Epidermal melanocyte (primary cell): ENCODE results near the gene LCORL.
"Not testable (repeated sequence)": the region's sequence is repeated elsewhere in the genome, so short reads cannot be mapped to it uniquely, and the experiment has no call there.

ENCODE experiments used
- DNase-seq: peaks from one replicate; pipeline ENCODE4 v3.0.0; 2011; ENCODE audit warnings: low spot score; ENCODE audit not compliant: insufficient read length

Gene LCORL

DNA sequence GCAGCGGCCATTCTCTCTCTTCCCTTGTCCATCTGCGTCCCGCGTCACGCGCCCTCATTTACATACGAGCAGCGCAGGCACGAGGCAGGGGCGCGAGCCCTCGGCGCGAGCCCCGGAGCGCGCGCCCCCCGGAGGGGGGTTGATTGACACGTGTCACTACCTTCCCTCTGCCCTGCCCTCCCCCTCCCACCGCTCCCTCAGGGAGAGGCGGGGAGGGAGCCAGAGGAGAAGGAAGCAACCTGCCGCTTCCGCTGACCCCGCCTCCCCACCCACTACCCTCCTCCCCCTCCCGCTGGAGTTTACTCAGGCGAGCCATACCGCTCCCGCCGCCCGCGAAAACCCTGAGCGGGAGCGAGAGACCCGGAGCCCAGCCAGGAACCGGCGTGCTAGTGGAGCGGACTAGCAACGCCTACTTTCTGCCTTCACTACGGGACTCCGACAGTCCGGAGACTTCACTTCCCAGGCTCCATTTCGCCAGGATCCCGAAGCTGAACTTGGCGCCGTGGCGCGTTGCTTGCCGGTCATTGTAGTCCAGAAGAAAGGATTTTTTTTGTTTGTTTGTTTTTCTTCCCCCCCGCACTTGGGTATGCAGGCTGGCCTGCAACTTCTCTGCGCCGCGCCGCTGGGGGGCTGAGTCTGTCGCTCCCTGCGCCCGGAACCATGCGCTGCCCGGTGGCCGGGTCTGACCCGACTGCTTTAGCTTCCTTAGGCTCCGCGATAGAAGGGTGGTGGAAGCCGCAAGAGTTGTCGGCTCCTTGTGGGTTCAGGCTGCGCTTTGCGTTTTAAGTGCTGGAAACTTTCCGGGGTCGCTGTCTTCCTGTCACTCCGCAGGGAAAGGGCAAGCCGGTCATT, at the start of gene LCORL:
LCORL (minus strand) TSS at position 36 of the 852 bp plus-strand sequence; CDS start at position 32, 4 bp downstream.
- peak; percentile 55 for DNase-seq

DNA sequence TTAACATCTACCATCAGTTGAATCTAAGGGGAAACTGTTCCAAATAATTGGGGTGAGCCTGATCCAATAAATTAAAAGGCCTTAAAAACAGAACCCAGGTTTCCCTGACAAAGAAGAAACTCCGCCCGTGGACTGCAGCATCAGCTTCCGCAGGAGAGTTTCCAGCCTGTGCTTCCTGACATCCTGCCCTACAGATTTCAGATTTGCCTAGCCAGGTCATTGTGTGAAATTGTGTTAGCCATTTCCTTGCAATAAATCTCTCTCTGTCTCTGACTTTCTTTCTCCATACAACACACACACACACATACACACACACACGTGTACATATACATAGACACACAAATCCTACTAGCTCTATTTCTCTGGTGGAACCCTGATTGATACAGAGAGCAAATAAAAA, 48.3 kb upstream of the LCORL start:
- DNase-seq: no peak

DNA sequence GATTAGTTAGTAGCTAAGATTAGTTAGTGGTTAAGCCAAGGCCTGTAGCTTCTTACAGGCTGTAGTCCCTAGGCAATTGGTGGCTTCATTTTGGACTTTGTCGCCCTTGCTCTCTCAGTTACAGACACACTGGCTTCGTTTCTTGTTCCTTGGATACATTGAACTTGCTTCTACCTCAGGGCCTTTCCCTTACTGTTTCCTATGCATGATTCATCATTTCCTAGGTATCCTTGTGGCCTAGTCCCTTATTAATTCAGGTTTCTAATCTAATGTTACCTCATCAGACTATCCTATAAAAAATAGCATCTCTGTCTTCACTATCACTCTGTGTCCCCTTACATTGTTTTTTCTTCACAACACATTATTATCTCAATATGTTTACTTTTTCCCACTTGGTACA, 45.5 kb upstream of the LCORL start:
- no peak for DNase-seq

DNA sequence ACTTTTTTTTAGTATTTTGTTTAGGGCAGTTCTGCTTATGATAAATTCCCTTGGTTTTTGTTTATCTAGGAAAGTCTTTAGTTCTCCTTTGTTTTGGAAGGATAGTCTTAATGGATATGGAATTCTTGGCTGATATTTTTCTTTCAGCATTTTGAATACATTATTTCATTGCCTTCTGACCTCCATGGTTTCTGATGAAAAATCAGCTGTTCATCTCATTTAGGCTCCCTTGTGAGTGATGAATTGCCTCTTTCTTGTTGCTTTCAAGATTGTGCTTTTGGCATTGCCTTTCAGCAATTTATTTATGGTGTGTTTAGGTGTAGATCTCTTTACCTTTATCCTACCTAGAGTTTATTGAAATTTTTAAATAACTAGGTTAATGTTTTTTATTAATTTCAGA, 41.5 kb upstream of the LCORL start:
- DNase-seq: no peak

DNA sequence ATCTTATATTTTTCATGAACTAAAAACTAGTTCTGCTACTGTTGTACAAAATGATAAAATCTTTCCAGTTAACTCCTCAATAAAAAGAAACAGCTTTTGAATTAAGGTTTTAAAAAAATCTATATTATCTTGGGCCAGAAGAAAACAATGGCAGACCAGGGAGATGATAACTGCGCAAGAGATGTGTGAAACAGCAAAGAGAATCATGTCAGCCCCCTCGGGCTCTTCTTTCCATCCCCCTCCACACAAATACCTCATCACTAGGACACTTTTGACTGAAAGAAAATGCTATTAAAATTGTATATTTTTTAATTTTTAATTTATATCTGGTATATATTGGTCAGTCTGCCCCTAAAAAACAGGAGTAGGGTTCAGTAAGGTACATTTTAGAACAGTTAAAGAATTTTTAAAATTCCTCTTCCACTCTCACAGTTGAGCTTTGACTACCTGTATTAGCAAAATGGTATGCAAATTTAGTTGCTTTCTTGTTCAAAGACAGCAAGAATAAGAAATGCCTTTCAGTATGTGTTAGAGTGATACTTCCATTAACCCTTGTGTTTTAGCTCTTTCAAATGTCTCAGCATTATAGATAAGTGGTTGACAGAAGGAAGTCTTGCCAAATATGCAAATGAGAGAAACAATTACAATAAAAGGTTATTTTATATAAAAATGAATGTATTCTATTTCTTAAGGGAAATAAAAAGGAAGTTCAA, 36.4 kb upstream of the LCORL start:
- no peak for DNase-seq

DNA sequence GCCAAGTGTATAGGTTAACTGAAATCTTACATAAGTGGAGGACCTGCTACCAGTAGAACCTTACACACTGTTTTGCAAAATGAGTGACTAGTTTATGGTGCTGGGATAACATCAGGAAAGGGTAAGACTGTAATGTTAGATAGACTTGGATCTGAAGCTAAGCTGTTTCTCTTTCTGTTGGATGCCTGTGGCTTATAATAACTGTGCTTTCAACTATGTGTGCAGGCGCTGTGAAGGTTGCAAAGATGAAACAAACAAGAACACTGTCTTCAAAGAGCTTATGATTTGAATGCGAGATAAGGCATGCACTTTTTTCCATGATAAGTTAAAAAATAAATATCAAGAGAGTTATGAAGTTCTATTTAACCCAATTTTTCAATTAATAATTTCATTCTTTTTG, 34.5 kb upstream of the LCORL start:
- no peak for DNase-seq

DNA sequence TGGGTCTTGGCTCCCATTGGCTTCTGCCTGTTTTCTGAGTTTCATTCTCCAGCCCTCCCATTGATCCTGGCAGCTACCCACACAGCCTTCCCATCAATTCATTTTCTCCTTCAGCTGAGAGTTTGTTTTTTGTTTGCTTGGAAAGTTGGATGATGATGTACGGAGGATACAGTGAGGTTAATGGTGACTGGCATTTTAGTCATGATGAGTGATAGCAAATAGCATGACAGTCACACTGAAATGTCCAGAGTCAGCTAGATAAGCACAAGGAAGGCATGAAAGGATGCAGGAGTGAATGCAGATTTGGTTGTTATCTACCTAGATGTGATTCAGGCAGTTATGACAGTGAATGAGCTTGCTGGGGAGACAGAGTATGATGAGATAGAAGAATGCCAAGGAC, 30.6 kb upstream of the LCORL start:
- DNase-seq: no peak

DNA sequence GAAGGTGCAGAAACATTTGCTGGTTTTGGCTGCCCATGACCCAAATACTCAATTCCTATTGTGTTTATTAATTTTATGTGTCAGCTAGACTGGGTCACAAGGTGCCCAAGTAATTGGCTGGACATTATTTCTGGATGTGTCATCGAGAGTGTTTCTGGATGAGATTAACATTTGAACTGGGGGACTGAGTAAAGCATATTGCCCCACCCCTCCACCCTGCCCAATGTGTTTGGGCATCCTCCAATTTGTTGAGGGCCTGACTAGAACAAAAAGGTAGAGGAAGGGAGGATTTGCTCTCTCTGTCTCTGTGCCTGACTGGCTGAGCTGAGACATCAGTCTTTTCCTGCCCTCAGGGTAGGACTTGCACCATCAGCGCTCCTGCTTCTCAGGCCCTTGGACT, 29.7 kb upstream of the LCORL start:
- DNase-seq: no peak

DNA sequence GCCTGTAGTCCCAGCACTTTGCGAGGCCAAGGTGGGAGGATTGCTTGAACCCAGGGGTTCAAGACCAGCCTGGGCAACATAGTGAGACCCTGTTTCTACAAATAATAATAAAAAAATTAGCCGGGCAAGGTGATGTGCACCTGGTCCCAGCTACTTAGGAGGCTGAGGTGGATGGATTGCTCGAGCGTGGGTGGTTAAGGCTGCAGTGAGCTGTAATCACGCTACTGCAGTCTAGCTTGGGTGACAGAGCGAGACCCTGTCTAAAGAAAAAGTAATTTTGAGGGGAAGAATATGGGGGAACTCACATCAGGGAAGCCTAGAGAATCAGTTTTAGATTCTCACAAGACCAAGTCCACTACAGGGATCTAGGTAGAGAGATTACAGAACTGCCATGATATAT, 28.9 kb upstream of the LCORL start:
- no peak for DNase-seq

DNA sequence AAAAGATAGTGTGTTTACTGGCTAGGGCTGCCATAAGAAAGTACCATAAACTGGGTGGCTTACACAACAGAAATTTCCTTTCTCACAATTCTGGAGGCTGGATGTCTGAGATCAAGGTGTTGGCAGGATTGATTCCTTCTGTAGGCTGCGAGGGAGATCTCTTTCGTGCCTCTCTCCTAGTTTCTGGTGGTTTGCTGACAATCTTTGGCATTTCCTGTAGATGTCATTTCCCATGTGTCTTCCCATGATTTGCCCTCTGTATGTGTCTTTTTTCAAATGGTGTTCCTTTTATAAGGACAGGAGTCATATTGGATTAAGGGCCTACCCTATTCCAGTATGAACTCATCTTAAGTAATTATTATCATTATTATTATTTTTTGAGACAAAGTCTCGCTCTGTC, 27.9 kb upstream of the LCORL start:
- no peak for DNase-seq

DNA sequence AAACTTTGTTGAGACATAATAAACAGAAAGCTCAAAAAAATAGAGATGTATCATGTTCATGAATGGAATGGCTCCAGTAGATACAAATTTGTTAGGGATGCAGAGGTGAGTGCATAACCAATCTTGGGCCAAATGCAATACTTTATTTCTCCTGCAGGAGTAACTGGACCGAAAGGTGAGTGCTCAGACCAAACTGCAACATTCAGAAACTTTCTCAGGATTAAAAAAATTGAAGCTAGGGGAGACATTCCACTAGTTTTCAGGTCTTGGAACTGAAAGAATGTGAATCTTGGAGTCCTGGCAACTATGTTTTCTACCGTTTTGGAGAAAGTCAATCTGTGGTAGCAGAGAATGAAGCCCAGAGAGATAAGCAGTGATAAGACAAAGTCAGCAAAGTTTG, 21.2 kb upstream of the LCORL start:
- DNase-seq: no peak

DNA sequence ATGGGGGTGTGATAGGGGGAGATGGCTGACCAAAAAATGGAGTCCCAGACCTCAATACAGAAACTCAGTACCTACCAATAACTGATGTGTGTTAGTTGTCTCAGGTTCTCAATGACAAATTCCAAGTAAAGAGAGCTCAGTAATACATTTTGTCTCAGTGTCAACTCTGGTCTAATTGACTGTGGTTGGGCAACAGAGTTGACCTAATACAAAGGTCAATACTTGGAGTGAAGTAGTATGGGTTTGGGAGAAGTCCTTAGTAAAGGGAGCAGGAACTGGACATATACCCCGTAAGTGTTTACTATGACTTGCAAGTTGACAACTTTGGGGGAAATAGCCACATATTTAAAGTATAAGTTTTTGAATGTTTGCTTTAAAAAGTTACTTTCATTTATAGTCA, 20.5 kb upstream of the LCORL start:
- no peak for DNase-seq

DNA sequence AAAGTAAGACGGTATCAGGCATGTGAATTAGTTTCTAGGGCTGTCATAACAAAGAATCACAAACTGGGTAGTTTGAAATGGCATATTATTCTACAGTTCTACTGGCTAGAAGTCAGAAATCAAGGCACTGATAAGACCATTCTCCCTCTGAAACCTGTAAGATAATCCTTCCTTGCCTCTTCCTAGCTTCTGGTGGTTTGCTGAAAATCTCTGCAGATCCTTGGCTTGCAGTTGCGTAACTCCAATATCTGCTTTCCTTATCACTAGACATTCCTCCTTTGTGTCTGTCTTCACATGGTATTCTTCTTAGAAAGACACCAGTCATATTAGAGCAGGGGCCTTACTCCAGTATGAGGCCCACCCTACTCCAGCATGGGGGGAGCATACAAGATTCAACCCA, 19.6 kb upstream of the LCORL start:
- no peak for DNase-seq

DNA sequence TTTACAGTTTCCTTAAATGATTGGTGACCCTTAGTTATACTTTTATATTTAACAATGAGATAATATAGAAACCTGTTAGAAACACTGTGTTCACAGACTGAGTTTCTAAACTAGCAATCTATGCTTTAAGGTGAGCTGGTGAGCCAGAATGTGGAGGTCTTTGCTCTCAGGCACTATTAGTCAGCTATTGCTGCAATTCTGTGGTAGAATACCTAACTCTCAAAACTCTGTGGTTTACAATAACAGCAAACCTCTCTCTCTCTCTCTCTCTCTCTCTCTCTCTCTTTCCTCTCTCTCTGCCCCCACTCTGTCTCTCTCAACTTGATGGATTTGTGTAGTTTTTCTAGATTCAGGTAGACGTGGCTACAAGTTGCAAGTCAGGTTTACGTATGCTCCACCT, 17.6 kb upstream of the LCORL start:
- no peak for DNase-seq

DNA sequence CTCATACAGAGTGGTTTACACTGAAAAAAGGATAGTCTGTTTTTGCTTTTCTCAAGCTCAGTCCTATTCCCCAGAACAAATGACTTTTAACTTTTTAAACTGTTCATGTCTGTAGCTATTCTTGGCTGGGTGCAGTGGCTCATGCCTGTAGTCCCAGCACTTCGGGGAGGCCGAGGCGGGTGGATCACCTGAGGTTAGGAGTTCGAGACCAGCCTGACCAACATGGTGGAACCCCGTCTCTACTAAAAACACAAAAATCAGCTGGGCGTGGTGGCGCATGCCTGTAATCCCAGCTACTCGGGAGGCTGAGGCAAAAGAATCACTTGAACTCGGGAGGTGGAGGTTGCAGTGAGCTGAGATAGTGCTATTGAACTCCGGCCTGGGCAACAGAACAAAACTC, 14.8 kb upstream of the LCORL start:
- not testable (repeated sequence) for DNase-seq

DNA sequence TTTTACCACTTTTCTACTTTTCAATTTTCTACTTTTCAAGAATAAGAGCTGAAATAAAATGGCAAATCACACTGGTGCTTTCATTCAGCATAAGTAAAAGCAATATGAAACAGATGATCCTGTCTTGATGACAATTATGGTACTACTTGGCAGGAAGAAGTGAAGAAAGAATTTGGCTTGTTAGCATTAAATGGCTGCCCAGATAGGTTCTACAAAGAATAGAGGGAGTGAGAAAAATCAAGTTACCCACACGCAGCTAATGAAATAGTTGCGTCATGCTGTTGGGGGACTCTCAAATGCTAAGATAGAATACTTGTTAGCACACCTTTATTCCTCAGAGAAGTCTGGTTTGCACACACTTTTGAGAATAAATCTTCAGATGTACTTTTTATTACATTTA, 12.5 kb upstream of the LCORL start:
- no peak for DNase-seq

DNA sequence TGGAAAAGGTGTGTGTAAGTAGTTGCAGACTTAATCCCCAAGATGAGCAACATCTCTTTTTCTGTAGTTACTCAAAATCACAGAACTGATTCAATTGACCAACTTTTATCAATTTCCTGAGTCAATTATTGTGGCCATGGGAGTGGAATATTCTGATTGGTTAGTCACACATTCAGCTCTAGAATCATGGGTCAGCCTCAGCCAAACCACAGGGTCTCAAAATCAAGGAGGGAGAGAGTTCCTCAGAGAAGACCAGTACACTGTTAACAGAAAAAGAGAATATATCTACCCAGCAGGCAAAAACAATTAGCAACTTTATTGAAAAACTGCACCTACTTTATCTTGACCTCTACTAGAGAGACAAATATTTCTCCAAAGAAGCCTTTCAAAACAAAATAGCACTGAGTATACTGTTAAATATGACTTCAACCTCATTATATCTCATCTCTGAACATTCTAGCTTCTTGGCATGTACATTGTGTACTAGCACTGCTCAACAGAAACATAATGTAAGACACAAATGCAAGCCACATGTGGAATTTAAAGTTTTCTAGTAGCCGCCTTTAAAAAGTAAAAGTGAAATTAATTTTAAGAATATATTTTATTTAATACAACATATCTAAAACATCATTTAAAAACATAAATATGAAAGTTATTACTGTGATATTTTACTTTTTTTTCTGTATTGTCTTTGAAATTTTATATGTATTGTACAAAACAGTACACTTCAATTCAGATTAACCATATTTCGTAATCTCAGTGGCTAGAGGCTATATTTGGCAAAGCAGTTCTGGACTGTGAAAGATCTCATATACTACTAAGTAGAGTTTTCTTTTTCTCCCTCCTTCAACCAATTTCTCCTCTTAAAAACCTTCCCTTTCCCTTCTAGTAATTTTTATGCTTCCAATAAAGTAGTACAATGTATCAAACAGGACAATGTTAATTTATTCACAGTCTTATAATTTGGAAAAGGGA, 11.8 kb upstream of the LCORL start:
- no peak for DNase-seq

DNA sequence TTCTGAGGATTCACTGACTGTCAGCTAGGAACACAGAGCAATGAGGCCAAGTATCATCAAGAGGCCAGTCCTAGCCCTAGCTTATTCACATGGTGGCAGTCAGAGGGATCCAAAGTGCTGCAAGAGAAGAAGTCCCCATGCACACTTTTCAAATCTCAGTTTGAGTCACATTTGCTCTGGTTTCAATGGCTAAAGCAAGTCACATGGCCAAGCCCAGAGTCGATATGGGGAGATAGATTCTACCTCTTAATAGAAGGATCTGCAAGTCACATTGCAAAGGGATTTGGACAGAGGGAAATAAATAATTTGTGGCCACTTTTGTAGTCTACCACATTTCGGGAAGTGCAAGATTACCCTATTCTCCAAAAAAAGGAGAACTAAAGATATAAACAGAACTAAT, 3.7 kb upstream of the LCORL start:
- no peak for DNase-seq

DNA sequence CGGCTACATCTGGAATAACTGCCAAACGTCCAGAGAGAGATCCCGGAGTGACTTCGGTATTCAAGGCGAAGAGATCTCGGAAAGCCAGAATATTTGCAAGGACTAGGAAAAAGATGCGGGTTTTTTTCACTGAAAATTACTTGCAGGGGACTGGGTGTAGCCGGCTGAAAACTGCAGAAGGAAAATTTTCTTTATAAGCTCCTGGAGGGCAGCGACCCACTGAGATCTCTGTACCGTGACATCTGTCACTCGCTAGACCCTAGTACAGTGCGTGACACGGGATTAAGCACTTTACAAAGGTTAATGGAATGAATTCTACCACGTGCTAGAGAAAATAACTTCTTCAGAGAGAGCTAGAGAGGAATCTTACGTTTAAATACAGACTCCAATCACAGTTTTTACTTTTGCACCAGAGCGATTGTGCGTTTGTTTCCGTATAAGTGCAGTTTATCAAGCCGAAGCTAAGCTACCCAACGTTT, 1.1 kb upstream of the LCORL start:
- DNase-seq: no peak

DNA sequence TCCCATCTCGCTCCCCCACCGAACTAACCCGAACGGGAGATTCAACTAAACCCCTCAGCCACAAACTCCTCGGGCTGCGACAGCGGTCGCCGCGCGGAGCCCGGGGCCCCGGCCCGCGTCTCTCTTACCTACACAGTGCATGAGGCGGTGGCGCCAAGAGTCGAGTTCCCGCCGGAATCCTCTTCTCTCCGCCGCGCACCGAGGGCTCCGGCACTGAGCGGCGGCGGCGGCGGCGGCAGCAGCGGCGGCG, 160 bp downstream of the LCORL start:
- DNase-seq: no peak

DNA sequence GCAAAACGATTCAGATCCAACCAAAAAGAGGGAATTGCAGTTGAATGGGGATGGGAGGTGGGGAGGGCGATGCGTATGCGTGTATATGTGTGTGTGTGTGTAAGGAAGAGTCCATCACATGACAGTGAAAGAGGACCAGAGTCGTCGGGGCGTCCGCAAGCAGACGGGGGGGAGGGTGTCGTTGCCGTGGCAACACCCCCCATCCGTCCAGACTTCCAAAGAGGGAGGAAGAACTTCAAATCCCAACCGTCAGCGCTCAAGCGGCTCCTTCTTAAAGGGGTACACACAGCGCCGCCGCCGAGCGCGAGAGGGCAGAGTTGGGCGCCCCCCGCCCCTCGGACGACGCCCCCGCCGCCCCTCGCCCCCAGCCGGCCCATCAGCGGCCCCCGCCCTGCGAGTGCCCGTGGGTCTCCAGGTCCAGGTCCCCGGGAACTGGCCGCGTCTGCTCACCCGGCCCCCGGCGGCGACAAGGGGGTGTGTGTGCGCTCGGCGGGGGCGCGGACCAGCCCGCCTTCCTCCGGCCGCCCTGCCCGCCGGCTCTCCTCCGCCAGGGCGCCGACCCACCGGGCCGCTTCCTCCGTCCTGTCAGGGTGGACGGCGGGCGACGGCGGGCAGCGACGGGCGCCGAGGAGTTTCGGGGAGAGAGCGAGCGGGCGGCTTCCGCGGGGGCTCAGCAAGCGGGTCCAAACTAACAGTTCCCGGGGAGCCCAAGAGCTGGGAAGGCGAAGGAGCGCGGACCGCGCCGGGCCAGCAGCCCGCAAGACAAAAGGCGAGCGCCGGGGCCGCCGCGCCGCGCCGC, 685 bp downstream of the LCORL start:
- no peak for DNase-seq
